HG03558 (cell line): ENCODE results near the gene APEH.

ENCODE experiments used
- ATAC-seq: cut with Tn5 transposase; IDR thresholded peaks from one replicate; pipeline ENCODE4 v1.9.1; 2021; ENCODE audit warnings: moderate number of reproducible peaks; ENCODE audit not compliant: unreplicated experiment; ENCODE audit errors: extremely low read depth

The APEH gene

GRCh38 chr3:49649576-49649975, 24.6 kb upstream of the APEH start:
- ATAC-seq, result no peak

- no peak for ATAC-seq
Observed at GRCh38 chr3:49650177-49650576, 24.0 kb upstream of the APEH start.

- no peak for ATAC-seq
Observed at GRCh38 chr3:49650637-49651036, 23.5 kb upstream of the APEH start.

GRCh38 chr3:49652218-49652902, 21.8 kb upstream of the APEH start:
- no peak for ATAC-seq

DNA sequence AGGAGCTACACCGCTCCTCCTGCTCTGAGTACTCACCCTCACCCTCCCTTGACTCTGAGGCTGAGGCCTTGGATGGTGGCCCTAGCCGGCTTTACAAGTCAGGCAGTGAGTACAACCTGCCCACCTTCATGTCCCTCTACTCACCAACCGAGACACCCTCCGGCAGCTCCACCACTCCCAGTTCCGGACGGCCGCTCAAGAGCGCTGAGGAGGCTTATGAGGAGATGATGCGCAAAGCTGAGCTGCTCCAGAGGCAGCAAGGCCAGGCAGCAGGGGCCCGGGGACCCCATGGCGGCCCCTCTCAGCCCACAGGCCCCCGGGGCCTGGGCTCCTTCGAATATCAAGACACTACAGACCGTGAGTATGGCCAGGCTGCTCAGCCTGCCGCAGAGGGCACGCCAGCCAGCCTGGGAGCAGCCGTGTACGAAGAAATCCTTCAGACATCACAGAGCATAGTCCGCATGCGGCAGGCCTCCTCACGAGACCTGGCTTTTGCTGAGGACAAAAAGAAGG, 21.2 kb upstream of the APEH start:
- ATAC-seq, result no peak

DNA sequence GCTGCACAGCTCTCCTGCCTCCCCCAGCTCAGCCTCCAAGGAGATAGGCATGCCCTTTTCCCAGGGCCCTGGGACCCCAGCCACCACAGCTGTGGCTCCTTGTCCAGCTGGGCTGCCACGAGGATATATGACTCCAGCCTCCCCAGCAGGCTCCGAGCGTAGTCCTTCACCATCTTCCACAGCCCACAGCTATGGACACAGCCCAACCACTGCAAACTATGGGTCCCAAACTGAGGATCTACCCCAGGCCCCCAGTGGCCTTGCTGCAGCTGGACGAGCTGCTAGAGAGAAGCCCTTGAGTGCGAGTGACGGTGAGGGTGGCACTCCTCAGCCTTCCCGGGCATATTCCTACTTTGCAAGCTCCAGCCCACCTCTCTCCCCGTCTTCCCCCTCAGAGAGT, 20.5 kb upstream of the APEH start:
- no peak for ATAC-seq

DNA sequence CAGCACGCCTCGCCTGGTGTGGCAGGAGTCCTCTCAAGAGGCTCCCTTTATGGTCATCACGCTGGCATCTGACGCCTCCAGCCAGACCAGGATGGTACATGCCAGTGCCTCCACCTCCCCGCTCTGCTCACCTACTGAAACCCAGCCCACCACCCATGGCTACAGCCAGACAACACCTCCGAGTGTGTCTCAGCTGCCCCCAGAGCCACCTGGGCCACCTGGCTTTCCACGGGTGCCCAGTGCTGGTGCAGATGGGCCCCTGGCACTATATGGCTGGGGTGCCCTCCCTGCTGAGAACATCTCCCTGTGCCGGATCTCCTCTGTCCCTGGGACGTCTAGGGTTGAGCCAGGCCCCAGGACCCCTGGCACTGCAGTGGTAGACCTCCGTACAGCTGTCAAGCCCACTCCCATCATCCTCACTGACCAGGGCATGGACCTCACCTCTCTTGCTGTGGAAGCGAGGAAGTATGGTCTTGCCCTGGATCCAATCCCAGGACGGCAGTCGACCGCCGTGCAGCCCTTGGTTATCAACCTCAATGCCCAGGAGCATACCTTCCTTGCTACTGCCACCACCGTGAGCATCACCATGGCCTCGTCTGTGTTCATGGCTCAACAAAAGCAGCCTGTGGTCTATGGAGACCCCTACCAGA, 19.9 kb upstream of the APEH start:
- no peak for ATAC-seq

- ATAC-seq, result no peak
Observed at GRCh38 chr3:49654955-49655556, 19.1 kb upstream of the APEH start.

DNA sequence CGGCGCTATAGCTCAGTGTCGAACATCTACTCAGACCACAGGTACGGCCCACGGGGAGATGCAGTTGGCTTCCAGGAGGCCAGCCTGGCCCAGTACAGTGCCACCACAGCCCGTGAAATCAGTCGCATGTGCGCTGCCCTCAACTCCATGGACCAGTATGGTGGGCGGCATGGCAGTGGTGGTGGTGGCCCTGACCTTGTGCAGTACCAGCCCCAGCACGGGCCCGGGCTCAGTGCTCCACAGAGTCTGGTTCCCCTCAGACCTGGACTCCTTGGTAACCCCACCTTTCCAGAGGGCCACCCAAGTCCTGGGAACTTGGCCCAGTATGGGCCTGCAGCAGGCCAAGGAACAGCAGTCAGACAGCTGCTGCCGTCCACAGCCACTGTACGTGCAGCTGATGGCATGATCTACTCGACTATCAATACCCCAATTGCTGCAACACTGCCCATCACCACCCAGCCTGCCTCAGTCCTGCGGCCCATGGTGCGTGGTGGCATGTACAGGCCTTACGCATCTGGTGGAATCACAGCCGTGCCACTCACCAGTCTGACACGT, 18.3 kb upstream of the APEH start:
- no peak for ATAC-seq

DNA sequence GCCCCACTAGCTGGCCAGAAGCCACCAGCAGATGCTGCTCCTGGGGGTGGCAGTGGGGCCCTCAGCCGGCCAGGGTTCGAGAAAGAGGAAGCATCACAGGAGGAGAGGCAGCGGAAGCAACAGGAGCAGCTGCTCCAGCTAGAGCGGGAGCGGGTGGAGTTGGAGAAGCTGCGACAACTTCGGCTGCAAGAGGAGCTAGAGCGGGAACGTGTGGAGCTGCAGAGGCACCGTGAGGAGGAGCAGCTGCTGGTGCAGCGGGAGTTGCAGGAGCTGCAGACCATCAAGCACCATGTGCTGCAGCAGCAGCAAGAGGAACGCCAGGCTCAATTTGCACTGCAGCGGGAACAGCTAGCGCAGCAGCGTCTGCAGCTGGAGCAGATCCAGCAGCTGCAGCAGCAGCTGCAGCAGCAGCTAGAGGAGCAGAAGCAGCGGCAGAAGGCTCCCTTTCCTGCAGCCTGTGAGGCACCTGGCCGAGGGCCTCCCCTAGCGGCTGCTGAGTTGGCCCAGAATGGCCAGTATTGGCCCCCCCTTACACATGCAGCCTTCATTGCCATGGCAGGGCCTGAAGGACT, 17.5 kb upstream of the APEH start:
- ATAC-seq, result no peak

DNA sequence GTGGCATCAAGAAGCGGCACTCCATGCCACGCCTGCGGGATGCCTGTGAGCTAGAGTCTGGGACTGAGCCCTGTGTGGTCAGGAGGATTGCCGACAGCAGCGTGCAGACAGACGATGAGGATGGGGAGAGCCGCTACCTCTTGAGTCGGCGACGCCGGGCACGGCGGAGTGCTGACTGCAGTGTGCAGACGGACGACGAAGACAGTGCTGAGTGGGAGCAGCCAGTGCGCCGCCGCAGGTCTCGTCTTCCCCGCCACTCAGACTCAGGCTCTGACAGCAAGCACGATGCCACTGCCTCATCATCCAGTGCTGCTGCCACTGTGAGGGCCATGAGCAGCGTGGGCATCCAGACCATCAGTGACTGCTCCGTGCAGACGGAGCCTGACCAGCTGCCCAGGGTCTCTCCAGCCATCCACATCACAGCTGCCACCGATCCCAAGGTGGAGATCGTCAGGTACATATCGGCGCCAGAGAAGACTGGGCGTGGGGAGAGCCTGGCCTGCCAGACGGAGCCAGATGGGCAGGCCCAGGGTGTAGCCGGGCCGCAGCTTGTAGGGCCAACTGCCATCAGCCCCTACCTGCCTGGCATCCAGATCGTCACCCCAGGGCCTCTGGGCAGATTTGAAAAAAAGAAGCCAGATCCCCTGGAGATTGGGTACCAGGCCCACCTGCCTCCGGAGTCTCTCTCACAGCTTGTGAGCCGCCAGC, 16.8 kb upstream of the APEH start:
- ATAC-seq, result no peak

- ATAC-seq, result no peak
Observed at GRCh38 chr3:49658711-49659110, 15.4 kb upstream of the APEH start.

DNA sequence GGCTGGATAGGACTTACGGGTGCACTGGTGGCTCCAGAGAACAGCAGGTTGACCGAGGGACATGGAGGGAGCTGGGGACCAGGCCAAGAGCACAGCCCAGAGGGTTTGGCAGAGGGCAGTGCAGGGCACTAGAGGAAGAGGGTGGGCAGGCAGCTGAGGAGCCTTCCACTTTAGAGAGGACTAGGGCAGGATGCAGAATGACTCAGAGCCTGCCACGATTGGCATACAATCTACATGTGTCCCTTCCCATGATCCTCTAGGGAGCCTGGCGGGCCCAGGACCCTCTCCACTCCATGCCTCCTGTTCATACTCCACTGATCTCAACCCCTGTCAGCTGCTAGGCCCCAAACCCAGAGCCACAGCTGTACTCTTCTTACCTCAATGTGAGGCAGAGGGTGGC, 14.4 kb upstream of the APEH start:
- no peak for ATAC-seq

GRCh38 chr3:49661281-49661680, 12.9 kb upstream of the APEH start:
- ATAC-seq, result no peak

DNA sequence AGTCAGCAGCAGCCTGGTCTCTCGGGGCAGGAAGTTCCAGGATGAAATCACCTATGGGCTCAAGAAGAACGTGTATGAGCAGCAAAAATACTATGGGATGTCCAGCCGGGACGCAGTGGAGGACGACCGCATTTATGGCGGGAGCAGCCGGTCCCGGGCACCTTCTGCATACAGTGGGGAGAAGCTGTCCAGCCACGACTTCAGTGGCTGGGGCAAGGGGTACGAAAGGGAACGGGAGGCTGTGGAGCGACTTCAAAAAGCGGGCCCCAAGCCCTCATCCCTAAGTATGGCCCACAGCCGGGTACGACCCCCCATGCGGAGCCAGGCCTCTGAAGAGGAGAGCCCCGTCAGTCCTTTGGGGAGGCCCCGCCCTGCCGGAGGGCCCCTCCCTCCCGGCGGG, 12.1 kb upstream of the APEH start:
- ATAC-seq, result no peak

DNA sequence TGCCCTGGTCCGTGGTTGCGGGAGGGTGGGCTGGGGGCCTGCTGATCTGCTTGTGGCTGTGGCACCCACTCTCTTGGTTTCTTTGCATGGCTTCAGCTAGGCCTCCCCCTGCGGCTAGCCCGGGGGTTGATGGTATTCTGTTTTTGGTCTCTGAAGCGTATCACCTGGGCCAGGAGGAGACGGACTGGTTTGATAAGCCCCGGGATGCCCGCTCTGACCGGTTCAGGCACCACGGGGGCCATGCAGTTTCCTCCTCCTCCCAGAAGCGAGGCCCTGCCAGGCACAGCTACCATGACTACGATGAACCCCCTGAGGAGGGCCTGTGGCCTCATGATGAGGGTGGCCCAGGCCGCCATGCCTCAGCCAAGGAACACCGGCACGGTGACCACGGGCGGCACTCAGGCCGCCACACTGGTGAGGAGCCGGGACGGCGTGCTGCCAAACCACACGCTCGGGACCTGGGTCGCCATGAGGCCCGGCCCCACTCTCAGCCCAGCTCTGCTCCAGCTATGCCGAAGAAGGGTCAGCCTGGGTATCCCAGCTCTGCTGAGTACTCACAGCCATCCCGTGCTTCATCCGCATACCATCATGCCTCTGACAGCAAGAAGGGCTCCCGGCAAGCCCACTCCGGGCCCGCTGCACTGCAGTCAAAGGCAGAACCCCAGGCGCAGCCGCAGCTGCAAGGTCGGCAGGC, 11.3 kb upstream of the APEH start:
- no peak for ATAC-seq

- ATAC-seq, result no peak
Observed at GRCh38 chr3:49663831-49664230, 10.3 kb upstream of the APEH start.

- ATAC-seq, result no peak
Observed at GRCh38 chr3:49664300-49664699, 9.9 kb upstream of the APEH start.

- ATAC-seq, result no peak
Observed at GRCh38 chr3:49665822-49666519, 8.2 kb upstream of the APEH start.
